NOMO-1 treated with dmso at 0.1 percent for 144 hours (cell line): Measurements from ENCODE around the gene NHSL2.
"Not testable (repeated sequence)": the region's sequence is repeated elsewhere in the genome, so short reads cannot be mapped to it uniquely, and the experiment has no call there.

ENCODE experiments used
- DNase-seq: peaks from one replicate; lab custom pipeline; 2025; ENCODE audit not compliant: unreplicated experiment; lab: John Stamatoyannopoulos, UW

NHSL2 gene

DNA sequence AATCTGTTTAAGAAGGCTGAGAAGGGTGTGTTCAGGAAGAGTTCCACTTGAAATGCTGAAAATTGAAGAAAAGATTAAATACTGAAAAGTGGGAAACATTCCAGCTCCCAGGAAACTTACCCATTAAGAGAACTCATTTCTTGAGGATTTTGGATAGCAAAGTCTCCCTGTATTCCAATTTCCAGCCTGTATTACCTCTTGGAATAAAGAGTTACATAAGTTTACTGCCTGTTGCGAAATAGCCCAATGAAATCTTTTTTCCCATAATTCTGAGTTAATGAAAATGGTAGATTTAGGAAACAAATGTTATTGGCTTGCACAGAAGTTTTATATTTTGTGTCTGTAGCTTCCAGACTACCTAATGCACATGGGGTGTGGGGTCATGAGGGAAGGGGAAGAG lies 12.0 kb downstream of the NHSL2 start:
- no peak for DNase-seq

- no peak for DNase-seq
Observed at GRCh38 chrX:71923516-71923915, 12.9 kb downstream of the NHSL2 start.

- DNase-seq = no peak
Observed at GRCh38 chrX:71927040-71927439, 16.4 kb downstream of the NHSL2 start.

- DNase-seq = no peak
Observed at GRCh38 chrX:71928856-71929255, 18.2 kb downstream of the NHSL2 start.

DNA sequence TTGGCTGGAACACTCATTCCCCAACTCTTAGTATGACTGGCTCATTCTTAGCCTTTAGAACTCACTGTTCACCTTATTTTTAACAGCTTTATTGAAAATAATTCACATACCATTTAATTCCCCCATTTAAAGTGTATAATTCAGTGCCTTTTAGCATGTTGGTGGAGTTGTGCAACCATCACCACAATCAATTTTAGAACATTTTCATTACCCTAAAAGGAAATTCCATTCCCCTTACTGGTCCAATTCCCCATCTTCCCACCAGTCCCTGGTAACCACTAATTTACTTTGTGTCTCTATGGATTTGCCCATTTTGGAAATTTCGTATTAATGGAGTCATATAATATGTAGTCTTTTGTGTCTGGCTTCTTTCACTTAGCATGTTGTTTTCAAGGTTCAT lies 19.7 kb downstream of the NHSL2 start:
- no peak for DNase-seq

DNA sequence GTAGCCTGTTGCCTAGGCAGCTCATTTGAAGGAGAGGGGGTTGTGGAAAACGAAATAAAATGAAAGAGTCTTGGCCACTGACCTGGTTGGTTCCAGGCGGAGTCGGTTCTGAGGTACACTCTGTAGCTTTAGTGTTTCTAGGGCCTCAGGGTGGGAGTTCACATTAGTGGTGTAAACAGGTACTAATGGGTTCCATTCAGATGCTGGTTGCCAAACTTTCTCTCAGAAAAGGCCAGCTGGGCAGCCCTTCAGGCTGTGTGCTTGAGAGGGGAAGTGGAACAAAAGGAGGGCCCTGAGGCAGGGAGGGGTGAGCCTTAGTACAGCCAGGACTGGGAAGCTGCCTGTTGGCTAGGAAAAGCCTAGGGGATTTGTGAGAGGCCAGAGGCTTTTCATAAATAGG lies 24.8 kb downstream of the NHSL2 start:
- no peak for DNase-seq

DNA sequence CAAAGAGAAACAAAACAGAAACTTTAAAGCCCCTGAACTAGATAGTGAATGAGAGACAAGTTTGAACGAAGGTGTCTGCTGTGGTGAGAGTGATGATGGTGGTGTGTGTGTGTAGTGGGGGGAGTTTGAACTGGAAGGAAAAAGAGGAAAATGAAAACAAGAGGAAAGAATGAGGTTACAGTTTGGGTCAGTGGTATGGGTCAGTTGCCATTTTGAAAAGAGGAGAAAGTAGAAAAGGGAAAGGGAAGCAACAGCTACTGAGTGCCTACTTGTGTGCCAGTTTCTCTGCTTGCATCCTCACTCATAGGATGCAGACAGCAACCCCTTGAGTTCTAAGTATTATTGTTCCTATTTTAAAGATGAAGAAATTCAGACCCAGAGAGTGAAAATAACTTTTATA lies 26.0 kb downstream of the NHSL2 start:
- no peak for DNase-seq

DNA sequence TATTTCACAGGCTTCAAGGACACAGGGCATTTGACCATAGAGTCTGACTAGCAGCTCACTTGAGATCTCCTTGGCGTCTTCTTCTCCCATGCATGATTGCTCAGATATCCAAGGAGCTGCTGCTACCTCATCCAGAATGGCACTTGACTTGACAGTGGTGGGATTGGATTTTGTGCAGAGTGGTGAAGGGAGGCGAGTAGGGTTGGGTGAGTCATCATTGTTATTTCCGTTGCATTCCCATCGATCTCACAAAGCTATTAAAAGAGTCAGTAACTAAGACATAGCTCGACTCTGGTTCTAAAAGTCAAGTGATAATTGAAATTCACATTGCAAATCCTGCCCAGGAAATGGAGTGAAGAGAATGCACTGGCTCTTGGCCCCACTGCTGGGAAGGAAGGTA lies 27.7 kb downstream of the NHSL2 start:
- DNase-seq = no peak

DNA sequence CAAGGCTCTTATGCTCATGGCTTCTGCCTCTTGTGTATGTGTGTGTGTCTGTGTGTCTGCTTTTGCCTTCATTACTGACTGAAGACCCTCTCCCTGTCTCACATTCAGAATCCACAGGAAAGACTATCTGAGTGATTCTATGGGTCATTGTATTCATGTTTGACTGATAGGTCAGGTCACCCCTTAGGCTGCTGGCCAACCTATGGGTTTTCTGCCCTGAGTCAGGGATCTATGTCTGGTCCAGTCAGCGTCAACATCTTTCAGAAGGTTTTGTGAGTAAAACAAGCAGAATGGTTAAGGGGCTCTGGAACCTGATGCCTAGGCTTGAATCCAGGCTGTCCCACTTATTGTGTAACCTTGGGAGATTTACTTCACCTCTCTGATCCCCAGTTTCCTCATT lies 30.5 kb downstream of the NHSL2 start:
- no peak for DNase-seq

DNA sequence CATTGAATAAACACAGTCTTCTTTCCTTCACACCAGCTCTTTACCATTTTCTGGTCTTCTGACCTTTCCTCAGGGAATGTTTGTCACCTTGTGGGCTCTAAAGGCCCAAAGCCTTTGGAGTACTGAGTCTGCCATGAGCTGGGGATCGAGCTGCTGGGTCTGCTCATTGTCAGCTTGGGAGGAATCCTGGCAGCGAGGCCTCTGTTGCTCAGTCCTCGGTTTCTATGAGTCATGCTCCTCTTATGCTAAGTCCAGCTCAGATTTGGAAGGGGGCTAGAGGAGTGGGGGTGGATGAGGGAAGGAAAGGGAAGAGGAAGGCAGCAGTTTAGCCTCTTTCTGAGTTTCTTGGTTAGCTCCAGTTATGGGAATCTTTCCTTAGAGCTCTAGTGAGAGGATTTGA lies 31.1 kb downstream of the NHSL2 start:
- no peak for DNase-seq

GRCh38 chrX:71944369-71944768 lies 33.7 kb downstream of the NHSL2 start:
- DNase-seq = no peak

- DNase-seq = no peak
Observed at GRCh38 chrX:71945237-71945805, 34.7 kb downstream of the NHSL2 start.

- no peak for DNase-seq
Observed at GRCh38 chrX:71949363-71949762, 38.7 kb downstream of the NHSL2 start.

- no peak for DNase-seq
Observed at GRCh38 chrX:71949844-71950445, 39.3 kb downstream of the NHSL2 start.

- no peak for DNase-seq
Observed at GRCh38 chrX:71953391-71953790, 42.7 kb downstream of the NHSL2 start.

DNA sequence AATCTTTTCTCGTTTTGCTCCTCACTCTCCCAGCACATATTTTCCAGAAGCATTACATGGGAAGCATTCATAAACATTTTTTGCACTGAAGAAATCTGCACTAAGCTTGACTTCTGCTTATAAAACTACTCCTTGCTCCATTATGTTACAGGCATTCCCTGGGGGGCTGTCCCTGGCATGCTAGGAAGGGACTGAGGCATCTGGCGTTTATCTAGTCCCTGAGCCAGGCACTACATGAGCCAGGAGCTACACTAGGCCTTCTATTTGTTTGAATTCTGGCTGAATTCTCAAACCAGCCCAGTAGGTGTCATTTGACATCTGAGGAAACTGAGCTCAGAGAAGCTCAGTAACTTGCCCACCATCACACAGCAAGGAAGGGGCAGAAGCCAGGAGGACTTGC lies 43.3 kb downstream of the NHSL2 start:
- DNase-seq = no peak

DNA sequence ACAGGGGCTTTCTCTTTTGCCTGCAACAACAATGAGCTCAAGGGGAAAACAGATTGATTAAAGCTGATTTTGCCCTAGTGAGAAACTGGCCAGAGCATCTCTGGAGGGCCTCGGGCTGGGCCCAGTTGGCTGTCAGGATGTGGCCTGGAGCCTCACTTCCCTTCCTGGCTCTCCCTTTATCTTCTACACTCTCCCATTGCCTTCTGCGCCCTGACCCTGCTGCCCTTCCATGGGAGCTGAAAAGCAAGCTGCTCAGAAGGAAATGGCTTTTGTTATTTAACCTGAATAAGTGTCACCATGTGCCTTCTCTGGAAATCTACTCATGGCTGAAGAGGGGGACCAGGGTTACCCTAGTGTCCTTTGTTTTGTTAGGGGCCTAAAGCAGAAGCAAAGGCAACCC lies 43.8 kb downstream of the NHSL2 start:
- no peak for DNase-seq

DNA sequence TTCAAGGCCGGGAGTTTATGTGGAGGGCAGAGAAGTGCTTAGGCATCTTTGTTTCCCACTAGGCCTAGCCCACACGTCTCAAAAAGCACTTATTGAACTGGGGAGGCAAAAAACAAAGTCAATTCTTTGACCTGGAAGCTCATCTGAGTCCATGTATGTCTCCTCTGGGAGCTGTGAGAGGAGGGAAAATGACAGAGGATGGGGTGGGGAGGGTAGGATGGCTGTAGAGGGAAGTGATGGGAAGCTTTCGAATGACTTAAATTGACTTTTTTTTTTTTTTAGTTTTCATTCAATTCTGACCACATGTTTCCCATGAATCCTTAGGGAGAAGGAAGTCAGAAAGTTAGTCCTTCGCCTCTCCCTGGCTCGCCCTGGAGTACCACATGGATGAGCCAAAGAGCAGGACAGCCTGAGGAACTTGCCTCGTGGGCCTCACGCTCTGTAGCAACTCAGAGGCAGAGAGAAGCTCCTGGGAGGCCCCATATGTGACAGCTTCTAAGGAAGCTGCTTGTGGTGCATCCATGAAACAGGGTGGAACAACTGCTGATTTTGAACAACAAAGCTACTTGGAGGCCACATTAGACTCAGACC lies 45.0 kb downstream of the NHSL2 start:
- no peak for DNase-seq

DNA sequence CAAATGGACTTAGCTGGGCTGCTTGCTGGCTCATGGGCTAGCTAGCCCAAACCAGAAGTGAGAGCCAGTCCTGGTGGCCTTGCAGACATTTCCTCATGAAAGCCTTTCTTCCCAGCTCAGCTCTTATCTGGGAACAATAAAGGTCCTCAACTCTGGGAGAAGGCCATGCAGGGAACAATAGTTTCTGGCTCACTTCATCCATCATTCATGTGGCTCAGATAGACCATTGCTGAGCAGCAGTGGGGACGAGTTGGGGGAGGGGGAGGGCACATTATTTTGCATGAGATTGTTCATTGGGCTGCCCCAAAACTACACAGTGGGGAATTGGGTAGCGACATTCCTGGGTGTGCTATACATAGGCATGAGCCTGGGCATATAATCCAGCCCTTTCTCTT lies 47.6 kb downstream of the NHSL2 start:
- DNase-seq = no peak

GRCh38 chrX:71964184-71964583 lies 53.5 kb downstream of the NHSL2 start:
- not testable (repeated sequence) for DNase-seq

GRCh38 chrX:71974916-71975315 lies 64.3 kb downstream of the NHSL2 start:
- no peak for DNase-seq

DNA sequence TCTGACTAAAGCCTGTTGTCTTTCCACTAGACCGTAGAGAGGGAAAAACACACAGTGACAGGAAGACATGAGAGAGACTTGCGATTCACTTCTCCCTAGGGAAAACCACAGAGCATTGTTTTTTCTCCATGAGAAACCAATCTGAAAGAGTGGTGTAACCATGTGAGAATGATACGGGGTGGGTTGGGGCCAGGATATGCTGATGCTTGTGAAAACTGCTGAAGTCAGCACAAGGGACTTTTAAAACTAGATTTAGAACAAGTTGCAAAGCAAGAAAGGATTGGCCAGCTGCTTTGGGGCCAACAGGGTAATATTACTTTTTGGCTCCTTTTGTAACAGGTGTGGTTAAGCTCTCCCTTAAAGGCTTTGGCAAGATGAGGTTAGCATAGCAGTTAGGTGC lies 66.1 kb downstream of the NHSL2 start:
- no peak for DNase-seq

DNA sequence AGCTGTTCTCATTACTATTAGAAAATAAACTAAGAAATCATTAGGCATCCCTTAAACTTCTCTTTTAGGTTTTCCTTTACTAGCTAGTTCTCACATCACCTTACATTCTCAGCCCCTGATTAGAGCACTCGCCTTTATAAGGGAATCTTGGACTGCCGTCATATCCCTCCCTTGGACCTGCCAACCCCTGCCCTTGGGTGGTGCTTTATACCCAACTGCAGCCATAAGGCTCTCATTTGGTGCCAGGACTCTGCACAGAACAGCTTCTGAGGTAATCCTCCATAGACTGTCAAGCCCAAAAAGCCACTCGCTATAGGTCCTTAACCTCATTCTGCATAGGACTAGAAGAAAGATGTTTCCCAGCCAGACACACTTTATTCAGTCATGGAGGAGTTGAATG lies 67.5 kb downstream of the NHSL2 start:
- no peak for DNase-seq
